HepG2 (cell line): Measurements from ENCODE around the gene MYOM1. TPM values are rescaled to one million over a fixed set of nuclear protein-coding genes. Genes with fewer than 3 reads are reported as not detected.

Experiments used
- BORCS8-MEF2B ChIP-seq: sonication (generic); formaldehyde crosslinking; IDR thresholded peaks from 2 replicates; pipeline ENCODE4 v1.8.0; 2022; ENCODE audit warnings: mild to moderate bottlenecking, missing genetic modification reagents
- CBX1 ChIP-seq: IDR thresholded peaks from one replicate; pipeline ENCODE4 v1.6.1; 2016; ENCODE audit warnings: antibody characterized with exemption, low read depth
- FOXM1 ChIP-seq: sonication (generic); formaldehyde crosslinking; IDR thresholded peaks from 2 replicates; pipeline ENCODE4 v1.5.0; 2020; ENCODE audit warnings: missing genetic modification reagents
- HES4 ChIP-seq: sonication (generic); formaldehyde crosslinking; IDR thresholded peaks from 2 replicates; pipeline ENCODE4 v1.9.0; 2021; ENCODE audit warnings: mild to moderate bottlenecking, missing genetic modification reagents, borderline replicate concordance
- HNF4G ChIP-seq, 2 experiments: sonication (generic) in 1 of 2; formaldehyde crosslinking in 1 of 2; IDR thresholded peaks; 2 replicates each; pipeline versions ENCODE4 v1.4.0 to v1.6.1; 2011 to 2020; ENCODE audit warnings: borderline replicate concordance in 2 of 2, low read depth in 2 of 2, mild to moderate bottlenecking in 2 of 2, low read length in 1 of 2, missing genetic modification reagents in 1 of 2, moderate library complexity in 1 of 2
- KDM6A ChIP-seq: IDR thresholded peaks from 2 replicates; pipeline ENCODE4 v1.6.1; 2016; ENCODE audit warnings: low read depth
- LBX2 ChIP-seq: sonication (generic); formaldehyde crosslinking; IDR thresholded peaks from 2 replicates; pipeline ENCODE4 v1.5.0; 2020; ENCODE audit warnings: missing genetic modification reagents, mild to moderate bottlenecking, borderline replicate concordance
- MLXIP ChIP-seq: sonication (generic); formaldehyde crosslinking; IDR thresholded peaks from 2 replicates; pipeline ENCODE4 v1.9.0; 2021; ENCODE audit warnings: missing genetic modification reagents, borderline replicate concordance
- NFATC3 ChIP-seq: sonication (generic); formaldehyde crosslinking; IDR thresholded peaks from 2 replicates; pipeline ENCODE4 v1.5.1; 2020; ENCODE audit warnings: mild to moderate bottlenecking, missing genetic modification reagents
- RBM22 ChIP-seq: fragments of 200-400 bp; formaldehyde crosslinking; optimal IDR thresholded peaks from 2 replicates; pipeline ENCODE3; 2017; ENCODE audit warnings: mild to moderate bottlenecking, low read length, moderate library complexity
- RFXANK ChIP-seq: IDR thresholded peaks from 2 replicates; pipeline ENCODE4 v1.6.1; 2016
- TFE3 ChIP-seq: IDR thresholded peaks from 2 replicates; pipeline ENCODE4 v1.6.1; 2016
- TRAFD1 ChIP-seq: sonication (generic); formaldehyde crosslinking; IDR thresholded peaks from 2 replicates; pipeline ENCODE4 v1.5.1; 2020; ENCODE audit warnings: missing genetic modification reagents, mild to moderate bottlenecking, borderline replicate concordance
- USF2 ChIP-seq, 2 experiments: sonication (generic) in 1 of 2; formaldehyde crosslinking in 1 of 2; IDR thresholded peaks; 2 replicates each; pipeline versions ENCODE4 v1.5.1 to v1.6.1; 2011 to 2020; ENCODE audit warnings: borderline replicate concordance in 1 of 2, low read depth in 1 of 2, low read length in 1 of 2, mild to moderate bottlenecking in 1 of 2, missing genetic modification reagents in 1 of 2, moderate library complexity in 1 of 2
- ZNF263 ChIP-seq: sonication (generic); formaldehyde crosslinking; IDR thresholded peaks from 2 replicates; pipeline ENCODE4 v1.4.0; 2020; ENCODE audit warnings: missing genetic modification reagents
- ZNF484 ChIP-seq: sonication (generic); formaldehyde crosslinking; IDR thresholded peaks from 2 replicates; pipeline ENCODE4 v1.5.1; 2020; ENCODE audit warnings: mild to moderate bottlenecking, low read depth, missing genetic modification reagents, borderline replicate concordance
- ZNF546 ChIP-seq: sonication (generic); formaldehyde crosslinking; conservative IDR thresholded peaks from 2 replicates; pipeline ENCODE4 v1.8.1; 2023; ENCODE audit warnings: mild to moderate bottlenecking, missing genetic modification reagents
- ZNF777 ChIP-seq: sonication (generic); formaldehyde crosslinking; IDR thresholded peaks from 2 replicates; pipeline ENCODE4 v1.4.0; 2020; ENCODE audit warnings: missing genetic modification reagents
- polyA plus RNA-seq, 8 experiments: library from polyadenylated mRNA; depleted of rRNA in 3 of 8; stranded (reverse) in 7 of 8; unstranded in 1 of 8; fragments of >200 nt; fragmentation: Illumina TruSeq in 4 of 8; extraction: Trizol in 4 of 8; gene quantifications; 2 replicates each; pipeline versions ENCODE4 v1.2.1 to v1.2.3, GENCODE V29; 2011 to 2016; ENCODE audit warnings: low read depth in 4 of 8, missing spikeins in 1 of 8, mixed read lengths in 1 of 8; ENCODE audit not compliant: insufficient read depth in 1 of 8
- total RNA-seq, 5 experiments: library from RNA; depleted of rRNA; stranded (reverse); fragments of >200 nt; fragmentation: Illumina TruSeq; extraction: Trizol; gene quantifications; 2 replicates each; pipeline ENCODE4 v1.2.3, GENCODE V29; 2016; ENCODE audit warnings: low read depth in 1 of 5

The MYOM1 gene
- total and polyA plus RNA-seq, 2 of the 13 experiments (the other 11 are each of a cell fraction or from before 2014, with no cell fraction given), result 0.46 to 0.98 TPM

GRCh38 chr18:3060667-3061580 is 158.8 kb downstream of the MYOM1 start (continued):
- TF ChIP-seq TFE3 (CRISPR knock-in tag) (peak; percentile 76), LBX2 (CRISPR knock-in tag) (no peak), ZNF777 (CRISPR knock-in tag) (no peak), CBX1 (no peak), ZNF484 (CRISPR knock-in tag) (no peak), ZNF263 (CRISPR knock-in tag) (no peak), BORCS8-MEF2B (CRISPR knock-in tag) (peak; percentile 58; the same call in 1 of the 2 replicates), FOXM1 (CRISPR knock-in tag) (no peak), RFXANK (CRISPR knock-in tag) (no peak), NFATC3 (CRISPR knock-in tag) (no peak), KDM6A (peak; percentile 62), USF2 (IDR thresholded peaks at IDR 0.05; ENCODE audit: low read depth, low read length) (no peak), USF2 (CRISPR knock-in tag; IDR thresholded peaks at IDR 0.05; ENCODE audit: borderline replicate concordance) (no peak), TRAFD1 (CRISPR knock-in tag) (no peak), RBM22 (no peak), ZNF546 (0 out of 2 replicates have a peak, but pooled peaks have one; percentile 26), HNF4G (IDR thresholded peaks at IDR 0.05; ENCODE audit: borderline replicate concordance, low read depth, low read length) (peak; percentile 80; the same call in 1 of the 2 replicates), HNF4G (CRISPR knock-in tag; IDR thresholded peaks at IDR 0.05; ENCODE audit: borderline replicate concordance, low read depth) (peak; percentile 92; the same call in 1 of the 2 replicates), HES4 (CRISPR knock-in tag) (no peak), MLXIP (CRISPR knock-in tag) (no peak)
